AG09309 (cell line): ENCODE data around the gene RNF13.

Experiments
- DNase-seq: peaks from one replicate; pipeline ENCODE4 v3.0.0-alpha.2; 2010; ENCODE audit warnings: low read depth
- H3K4me3 ChIP-seq: 2 replicates; pipeline ENCODE4 v1.5.1; 2011; ENCODE audit warnings: mild to moderate bottlenecking, low read depth, low read length, moderate library complexity; ENCODE audit not compliant: control insufficient read depth
- CTCF ChIP-seq: IDR thresholded peaks from 2 replicates; pipeline ENCODE4 v1.5.1; 2011; ENCODE audit warnings: mild to moderate bottlenecking, low read depth, low read length, inconsistent platforms; ENCODE audit not compliant: insufficient read depth, control insufficient read depth; ENCODE audit errors: missing control alignments

RNF13 gene

GRCh38 chr3:149895769-149896168, 82.8 kb downstream of the RNF13 start:
- DNase-seq, result no peak
- no peak overlapping the region for H3K4me3 ChIP-seq
- no peak for TF ChIP-seq CTCF

GRCh38 chr3:149898771-149899170, 85.8 kb downstream of the RNF13 start:
- no peak for TF ChIP-seq CTCF
- DNase-seq, result no peak
- no peak overlapping the region for H3K4me3 ChIP-seq

GRCh38 chr3:149900322-149900721, 87.3 kb downstream of the RNF13 start:
- no peak for DNase-seq
- TF ChIP-seq CTCF, result no peak
- no peak overlapping the region for H3K4me3 ChIP-seq

- no peak for DNase-seq
- H3K4me3 ChIP-seq, result no peak overlapping the region
- TF ChIP-seq CTCF, result no peak
These were observed 88.8 kb downstream of the RNF13 start for GRCh38 chr3:149901770-149902169.

- H3K4me3 ChIP-seq, result no peak overlapping the region
- no peak for DNase-seq
- peak; percentile 14 for TF ChIP-seq CTCF
These were observed 89.6 kb downstream of the RNF13 start for GRCh38 chr3:149902498-149903139.

GRCh38 chr3:149906036-149906435, 93.0 kb downstream of the RNF13 start:
- no peak overlapping the region for H3K4me3 ChIP-seq
- no peak for TF ChIP-seq CTCF
- no peak for DNase-seq
